HPDE6-E6E7 (cell line): ENCODE results near the gene PHLDA2.

Experiments
- DNase-seq: peaks from one replicate; pipeline ENCODE4 v3.0.0; 2011; ENCODE audit warnings: missing footprints; ENCODE audit errors: extremely low spot score

The PHLDA2 gene

GRCh38 chr11:2928605-2929530 lies at the start of gene PHLDA2:
Gene PHLDA2 (minus strand): TSS chr11:2929420. CDS start chr11:2929364, 56 bp downstream.
- DNase-seq = no peak

GRCh38 chr11:2977113-2977512 lies 47.9 kb upstream of the PHLDA2 start:
- DNase-seq = no peak

DNA sequence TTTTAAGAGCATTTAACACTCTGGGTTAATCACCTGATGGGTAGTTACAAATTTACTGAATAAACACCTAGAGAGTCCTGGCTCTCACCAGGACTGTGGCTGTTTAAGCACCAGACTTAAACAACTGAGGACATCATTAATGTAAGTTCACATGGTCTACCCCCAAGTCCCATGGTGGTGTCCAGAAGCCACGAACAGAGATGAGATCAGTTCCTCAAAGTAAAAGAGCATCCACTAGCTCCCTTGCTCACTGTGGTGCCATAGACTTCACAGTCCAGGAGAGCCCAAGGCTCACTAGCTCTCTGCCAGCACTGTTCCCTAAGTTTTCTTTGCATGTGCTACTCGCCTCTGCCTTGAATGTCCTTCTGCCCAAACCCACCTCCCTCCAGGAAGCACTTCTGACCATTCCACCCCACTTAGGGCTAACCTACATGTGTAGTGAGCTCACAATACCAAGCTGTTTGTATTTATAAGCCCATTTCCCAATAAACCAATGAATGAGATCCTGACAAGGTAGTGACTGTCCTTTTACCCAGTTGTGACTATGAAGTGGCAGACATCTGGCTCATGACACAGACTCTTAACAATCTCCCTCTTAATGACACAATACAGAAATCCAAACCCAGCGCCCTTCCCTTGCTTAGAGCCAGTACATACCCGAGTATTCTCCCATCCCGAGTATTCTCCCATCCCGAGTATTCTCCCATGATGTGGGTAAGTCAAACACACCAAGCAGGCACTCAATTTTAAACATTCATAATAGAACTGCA lies 47.3 kb upstream of the PHLDA2 start:
- no peak for DNase-seq

DNA sequence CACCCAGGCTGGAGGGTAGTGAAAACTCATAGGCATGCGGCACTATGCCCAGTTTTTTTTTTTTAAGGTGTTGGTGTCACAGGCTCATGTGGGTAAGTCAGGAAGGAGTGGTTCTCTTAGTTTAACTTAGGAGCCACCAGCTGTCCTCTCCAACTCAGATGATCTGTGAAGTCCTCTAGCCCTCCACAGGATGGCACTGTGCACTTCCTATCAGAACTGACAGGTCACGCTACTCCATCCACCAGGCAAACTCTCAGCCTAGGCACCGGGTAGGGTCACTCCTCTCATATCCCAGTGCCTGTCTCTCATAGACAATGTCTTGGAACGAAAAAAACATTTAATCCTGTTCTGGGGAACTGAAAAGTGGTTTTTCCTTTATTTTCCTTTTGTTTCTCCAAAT lies 46.4 kb upstream of the PHLDA2 start:
- no peak for DNase-seq

DNA sequence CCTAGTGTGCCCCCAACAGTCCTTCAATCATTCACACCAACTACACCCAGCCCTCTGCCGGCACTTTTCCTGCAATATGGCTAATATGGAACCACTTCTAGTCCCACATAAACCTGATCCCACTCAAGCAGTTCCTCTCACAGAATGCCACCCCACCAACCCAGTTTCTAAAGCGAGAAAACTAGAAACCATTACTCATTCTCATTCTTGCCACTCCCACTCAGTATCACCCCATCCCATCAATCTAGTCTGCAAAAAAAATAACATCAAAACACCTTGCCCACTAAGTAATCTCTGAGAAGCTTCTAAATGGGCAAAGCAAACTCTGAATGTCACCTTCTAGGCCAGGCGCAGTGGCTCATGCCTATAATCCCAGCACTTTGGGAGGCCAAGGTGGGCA lies 45.1 kb upstream of the PHLDA2 start:
- no peak for DNase-seq

DNA sequence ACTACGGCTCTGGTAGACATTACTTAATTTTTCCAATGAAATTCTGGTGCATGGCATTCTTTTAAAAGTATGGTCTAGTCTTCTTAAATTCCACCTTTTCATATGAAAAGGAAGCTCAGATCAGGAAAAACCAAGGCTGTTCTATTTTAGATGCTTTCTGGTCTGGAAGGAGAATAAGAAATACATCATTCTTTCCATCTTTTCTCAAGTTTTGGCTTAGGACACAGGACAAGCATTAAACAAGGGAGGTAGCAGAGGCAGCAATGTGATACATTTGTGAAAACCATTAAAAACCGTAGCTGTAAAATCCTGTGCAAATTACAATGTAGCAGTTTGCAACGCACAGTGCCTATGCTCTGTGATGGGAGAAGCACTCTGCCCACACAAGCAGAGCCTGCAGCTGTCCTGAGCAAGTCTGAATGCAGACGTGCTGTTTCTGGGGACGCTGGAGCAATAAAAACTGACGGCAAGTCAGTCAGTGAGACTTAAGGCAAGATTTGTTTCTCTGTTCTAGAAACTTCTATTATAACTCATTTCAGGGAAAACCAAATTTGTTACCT lies 39.2 kb upstream of the PHLDA2 start:
- DNase-seq = no peak

DNA sequence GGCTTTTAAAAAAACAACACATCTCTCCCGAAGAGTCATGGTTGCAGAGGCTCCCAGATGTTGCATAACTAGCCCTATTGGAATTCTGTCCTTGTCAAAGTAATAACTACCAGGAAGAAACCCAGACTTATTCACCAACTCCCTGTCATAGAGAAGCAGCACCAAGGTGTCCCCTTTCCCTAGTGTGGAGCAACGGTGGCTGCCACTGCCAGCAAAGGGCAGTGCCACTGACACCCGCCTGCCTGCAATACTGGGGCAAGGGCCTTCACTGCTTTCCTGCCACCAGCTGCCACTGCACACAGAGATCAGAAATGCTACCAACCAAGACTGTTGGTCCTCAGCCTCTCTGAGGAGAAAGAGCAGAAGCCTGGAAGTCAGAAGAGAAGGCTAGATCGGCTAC lies 35.6 kb upstream of the PHLDA2 start:
- DNase-seq = no peak

DNA sequence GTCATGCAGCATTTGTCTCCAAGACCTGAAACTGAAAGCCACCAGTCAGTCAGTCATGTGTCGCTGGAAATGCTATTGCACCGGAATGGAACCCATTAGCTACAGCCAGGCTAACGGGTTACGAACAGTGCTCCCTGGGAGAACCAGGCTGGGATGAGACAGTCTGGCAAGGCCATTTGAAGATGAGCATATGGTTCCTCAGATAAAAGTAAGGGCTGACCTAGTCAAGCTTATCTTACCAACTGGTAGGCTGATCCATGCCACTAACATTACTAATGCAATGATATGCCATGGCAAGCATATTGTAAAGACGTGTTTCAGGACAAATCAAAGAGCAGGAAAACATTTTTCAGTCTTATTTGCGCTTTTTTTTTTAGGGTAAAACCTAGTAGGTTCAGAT lies 34.5 kb upstream of the PHLDA2 start:
- no peak for DNase-seq

DNA sequence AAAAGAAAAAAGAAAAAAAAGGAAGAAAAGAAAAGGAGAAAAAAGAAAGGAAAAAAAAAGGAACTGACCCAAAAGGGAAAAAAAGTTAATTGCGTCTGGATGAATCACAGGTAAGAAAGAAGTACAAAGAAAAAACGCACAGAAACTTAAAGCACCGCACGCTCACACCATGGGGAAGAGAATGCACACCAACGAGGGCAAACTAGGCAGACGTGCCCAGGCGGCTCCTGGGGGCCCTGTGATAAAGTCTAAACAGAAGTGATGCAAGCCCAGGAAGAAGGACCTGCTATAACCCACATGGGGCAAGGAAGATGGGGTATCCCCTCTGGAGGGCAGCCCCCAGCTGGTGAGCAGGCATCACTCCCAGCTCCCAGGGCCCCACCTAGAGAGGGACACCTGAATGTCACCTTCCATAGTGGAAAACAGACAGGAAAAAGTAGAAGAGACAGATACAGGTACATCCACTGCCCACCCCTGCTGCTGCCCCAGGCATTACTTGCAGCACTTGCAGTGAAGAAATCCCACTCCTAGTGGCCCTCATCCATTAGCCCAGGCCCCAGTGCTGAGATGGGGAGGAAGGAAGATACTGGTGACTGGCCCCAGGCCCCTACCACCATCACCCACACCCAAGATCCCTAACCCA lies 34.0 kb upstream of the PHLDA2 start:
- DNase-seq = no peak

- no peak for DNase-seq
Observed at GRCh38 chr11:2961080-2961479, 31.9 kb upstream of the PHLDA2 start.

DNA sequence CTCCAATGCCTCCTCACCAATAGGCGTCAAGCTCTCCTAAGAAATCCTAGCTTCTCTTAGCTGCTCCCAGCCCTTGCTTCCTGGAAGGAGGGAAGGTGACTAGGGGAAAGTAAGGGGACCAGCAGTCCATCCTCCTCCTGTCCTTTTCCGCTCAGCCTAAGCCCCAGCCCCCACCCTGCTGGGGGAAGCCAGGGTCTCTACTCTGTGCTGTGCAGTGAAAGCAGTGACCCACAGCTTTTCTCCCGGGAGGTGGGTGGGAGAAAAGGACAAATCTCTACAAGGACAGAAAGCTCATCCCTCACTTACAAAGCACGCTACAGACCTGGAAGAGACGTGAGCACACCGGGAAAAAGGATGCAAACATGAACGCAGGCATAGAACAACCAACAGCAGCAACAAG lies 30.9 kb upstream of the PHLDA2 start:
- DNase-seq = no peak

GRCh38 chr11:2958251-2958650 lies 29.0 kb upstream of the PHLDA2 start:
- no peak for DNase-seq

- DNase-seq = no peak
Observed at GRCh38 chr11:2955906-2956476, 26.8 kb upstream of the PHLDA2 start.

DNA sequence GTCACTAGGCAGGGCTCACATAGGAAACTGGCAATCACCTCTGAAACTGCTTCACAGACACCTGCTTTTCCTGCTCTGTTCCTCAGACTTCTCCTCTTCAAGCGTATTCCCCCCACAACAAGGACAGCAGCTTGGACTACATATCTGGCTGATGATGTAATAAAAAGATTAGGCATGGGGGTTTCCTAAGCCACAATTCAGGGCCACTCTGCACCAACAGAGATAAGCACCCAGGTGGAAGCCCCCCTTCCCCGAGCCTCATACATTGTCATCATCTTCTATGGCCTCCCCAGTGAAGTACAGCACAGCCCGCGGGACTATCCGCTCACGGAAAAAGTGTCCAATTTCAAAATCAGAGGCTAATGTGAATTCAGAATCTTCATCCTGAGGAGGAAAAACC lies 25.0 kb upstream of the PHLDA2 start:
- no peak for DNase-seq

DNA sequence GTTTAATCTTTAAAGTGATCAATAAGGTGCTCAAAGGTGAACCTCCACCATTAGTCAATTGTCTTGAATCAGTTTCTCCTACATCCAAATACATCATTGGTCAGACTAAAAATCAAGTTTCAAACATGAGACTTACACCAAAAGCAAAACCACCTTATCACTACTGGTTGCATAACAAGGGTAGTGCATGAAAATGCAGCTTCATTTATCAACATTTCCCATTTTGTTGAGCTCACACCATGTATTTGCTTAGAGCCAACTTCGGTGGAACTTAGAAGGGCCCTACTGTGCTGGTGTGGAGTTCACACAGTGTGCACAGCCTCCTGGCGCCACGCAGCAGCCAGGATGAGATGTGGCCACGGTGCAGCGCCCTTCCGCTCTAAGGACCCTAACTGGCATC lies 23.1 kb upstream of the PHLDA2 start:
- no peak for DNase-seq

- DNase-seq = no peak
Observed at GRCh38 chr11:2951231-2952110, 22.3 kb upstream of the PHLDA2 start.

DNA sequence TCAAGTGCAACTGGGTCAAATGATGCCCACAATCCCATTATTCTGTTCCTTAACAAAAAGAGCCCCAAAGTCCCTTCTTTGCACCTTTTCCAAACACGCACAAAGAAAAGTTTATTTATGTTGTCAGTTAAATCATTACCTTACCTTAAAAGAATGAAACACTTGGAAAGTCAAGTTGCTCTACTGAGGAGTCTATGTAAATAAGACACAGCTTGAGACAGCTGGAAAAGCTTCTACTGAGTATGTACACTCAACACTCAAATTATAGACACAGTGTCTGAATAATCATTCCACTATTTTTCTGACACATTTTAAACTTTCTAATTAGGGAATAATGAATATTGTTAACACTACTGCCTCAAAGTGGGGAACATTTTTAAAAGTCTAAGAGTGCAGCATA lies 21.6 kb upstream of the PHLDA2 start:
- no peak for DNase-seq

DNA sequence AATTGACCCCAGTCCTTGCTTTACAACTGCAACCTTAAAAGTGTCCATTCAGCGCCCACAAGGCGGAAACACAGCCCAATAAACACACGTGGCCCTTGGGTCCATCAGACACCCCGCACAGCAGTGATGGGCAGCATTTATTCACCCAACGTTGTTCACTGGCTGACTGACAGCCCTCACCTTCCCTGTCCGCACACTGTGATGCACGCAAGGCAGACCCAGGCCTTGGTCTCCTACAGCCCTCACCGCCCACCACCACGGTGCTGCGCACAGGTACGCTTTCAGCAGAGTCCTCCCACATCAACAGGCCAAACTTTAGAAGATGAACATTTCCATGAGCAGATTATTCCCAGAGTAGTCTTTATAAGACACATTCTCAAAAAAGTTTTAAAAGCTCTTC lies 20.7 kb upstream of the PHLDA2 start:
- no peak for DNase-seq

DNA sequence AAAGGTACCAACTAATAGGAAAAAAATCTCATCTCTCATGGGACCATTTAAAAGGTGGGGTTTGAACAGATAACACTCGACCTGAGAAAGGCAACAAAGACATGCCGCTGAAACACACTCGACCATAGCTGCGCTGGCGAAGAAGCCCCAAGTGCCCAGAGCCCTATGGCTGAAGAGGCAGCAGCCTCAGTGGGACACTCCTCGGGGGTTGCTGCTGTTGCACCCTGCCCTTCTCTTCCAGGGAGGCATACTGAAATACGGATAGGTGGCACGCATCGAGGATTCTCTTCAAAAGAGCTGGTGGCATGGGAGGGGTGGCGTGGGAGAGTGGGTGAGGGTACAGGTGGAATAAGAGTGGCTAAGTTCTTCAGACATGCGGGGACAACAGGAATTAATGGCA lies 18.5 kb upstream of the PHLDA2 start:
- DNase-seq = no peak

DNA sequence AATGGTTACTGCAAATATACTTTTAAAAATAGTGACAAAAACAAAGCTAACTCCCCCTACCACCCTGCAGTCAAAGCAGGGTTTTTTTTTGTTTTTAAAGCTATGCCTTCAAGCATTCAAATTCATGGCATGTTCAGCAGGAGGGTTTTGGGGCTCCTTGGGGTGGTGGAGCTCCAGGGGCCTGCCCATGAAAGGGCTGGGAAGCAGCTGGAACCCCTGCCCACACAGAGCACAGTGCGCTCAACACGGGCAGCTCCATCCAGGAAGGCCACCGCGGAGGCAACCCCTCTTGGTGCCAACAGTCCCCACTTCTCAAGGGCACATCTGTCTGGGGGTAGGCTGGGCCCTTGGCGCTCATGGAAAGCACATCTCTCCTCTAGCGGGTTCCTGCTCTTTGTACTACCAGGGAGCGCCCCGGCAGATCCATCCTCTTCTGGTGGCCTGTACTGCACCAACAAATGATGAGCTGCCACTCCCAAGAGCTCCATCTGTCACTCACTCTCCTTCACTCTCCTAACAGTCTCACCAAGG lies 16.6 kb upstream of the PHLDA2 start:
- no peak for DNase-seq
